Erythroblast (primary cell): Measurements from ENCODE around the gene NPSR1.

ENCODE experiments used
- GATA1 ChIP-seq: IDR thresholded peaks from 2 replicates; pipeline ENCODE4 v1.6.1; 2011; ENCODE audit warnings: low read depth, mild to moderate bottlenecking, control low read depth, low read length, moderate library complexity
- POLR2A ChIP-seq: IDR thresholded peaks from 2 replicates; pipeline ENCODE4 v1.6.1; 2011; ENCODE audit warnings: mild to moderate bottlenecking, low read length

GRCh38 chr7:34752929-34753328, 94.9 kb downstream of the NPSR1 start:
- TF ChIP-seq POLR2A: no peak
- TF ChIP-seq GATA1: no peak
